GM06990 (cell line): ENCODE results near the gene GPR18.

Experiments used
- DNase-seq: peaks from one replicate; pipeline ENCODE4 v3.0.0-alpha.2; 2011; ENCODE audit not compliant: insufficient read length; ENCODE audit errors: extremely low read depth
- H3K27me3 ChIP-seq: replicated peaks from 2 replicates; pipeline ENCODE4 v1.6.0; 2011; ENCODE audit warnings: low read length; ENCODE audit not compliant: control insufficient read depth, insufficient read depth
- H3K36me3 ChIP-seq: 2 replicates; pipeline ENCODE4 v1.5.1; 2011; ENCODE audit warnings: low read length; ENCODE audit not compliant: control insufficient read depth, insufficient read depth
- H3K4me3 ChIP-seq: replicated peaks from 2 replicates; pipeline ENCODE4 v1.5.1; 2011; ENCODE audit warnings: low read depth, mild to moderate bottlenecking, control low read depth, low read length
- CTCF ChIP-seq: IDR thresholded peaks from 2 replicates; pipeline ENCODE4 v1.5.1; 2011; ENCODE audit warnings: low read length, control low read depth, mild to moderate bottlenecking, inconsistent platforms; ENCODE audit not compliant: insufficient read depth, poor library complexity, severe bottlenecking

The GPR18 gene

DNA sequence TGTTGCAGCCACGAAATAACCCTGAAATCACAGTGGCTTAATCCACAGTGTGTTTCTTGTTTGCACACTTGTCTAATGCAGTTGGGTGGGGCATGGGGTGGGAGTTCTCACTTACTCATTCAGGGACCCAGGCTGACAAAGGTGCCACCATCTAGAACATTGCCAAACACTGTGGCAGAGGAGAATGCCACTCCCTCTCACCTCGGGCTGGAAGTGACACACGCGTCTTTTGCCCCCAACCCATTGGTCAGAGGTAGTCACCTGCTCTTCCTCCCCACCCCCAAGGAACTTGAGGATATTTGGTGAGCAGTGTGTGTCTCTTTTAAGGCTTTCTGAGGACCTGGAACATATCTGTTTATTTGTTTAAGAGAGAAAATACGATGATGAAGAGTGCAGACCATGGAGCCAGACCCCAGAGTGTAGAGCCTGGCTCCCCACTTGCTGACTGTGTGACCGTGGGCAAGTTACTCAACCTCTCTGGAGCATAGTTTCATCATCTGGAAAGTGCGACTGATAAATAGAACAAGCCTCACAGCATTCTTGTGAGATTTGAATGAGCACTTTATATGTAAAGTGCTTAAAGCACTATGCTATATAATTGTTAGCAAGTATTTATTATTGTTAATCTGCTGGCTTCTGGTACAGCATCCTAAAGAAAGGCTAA, 31.6 kb upstream of the GPR18 start:
- Histone ChIP-seq H3K36me3 (peaks cover 5% of the 10 kb centered on the region), H3K27me3 (no peaks in the 10 kb centered on the region)
- TF ChIP-seq CTCF, result no peak

GRCh38 chr13:99289271-99289670, 31.1 kb upstream of the GPR18 start:
- H3K4me3 ChIP-seq, result no peak overlapping the region
- no peaks in the 10 kb centered on the region for H3K27me3 ChIP-seq
- peaks cover 4% of the 10 kb centered on the region for H3K36me3 ChIP-seq
- no peak for TF ChIP-seq CTCF
- no peak for DNase-seq

More for the DNA sequence above, 31.6 kb upstream of the GPR18 start:
- no peak for DNase-seq
- no peak overlapping the region for H3K4me3 ChIP-seq

DNA sequence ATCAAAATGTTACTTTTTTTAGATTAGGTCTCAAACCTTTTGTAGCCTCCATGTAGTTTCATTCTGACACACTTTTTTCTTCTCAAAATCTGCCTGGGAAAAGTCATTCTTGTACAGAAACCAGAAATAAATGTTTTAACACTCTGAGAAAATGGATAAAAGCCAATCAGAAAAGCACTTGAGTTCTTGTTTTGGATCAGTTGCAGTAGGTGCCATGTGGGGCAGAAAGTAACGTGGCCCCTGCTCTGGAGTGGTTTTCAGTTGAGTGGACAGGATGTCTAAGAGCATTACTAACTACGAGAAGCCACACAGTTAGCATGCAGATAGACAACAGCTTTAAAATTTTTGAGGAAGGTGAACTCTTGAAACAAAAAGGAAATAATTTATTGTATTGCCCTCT, 29.9 kb upstream of the GPR18 start:
- Histone ChIP-seq H3K4me3 (no peak overlapping the region), H3K36me3 (peaks cover 2% of the 10 kb centered on the region; the same call in 1 of the 2 replicates), H3K27me3 (no peaks in the 10 kb centered on the region)
- TF ChIP-seq CTCF, result no peak
- DNase-seq, result peak; percentile 83

DNA sequence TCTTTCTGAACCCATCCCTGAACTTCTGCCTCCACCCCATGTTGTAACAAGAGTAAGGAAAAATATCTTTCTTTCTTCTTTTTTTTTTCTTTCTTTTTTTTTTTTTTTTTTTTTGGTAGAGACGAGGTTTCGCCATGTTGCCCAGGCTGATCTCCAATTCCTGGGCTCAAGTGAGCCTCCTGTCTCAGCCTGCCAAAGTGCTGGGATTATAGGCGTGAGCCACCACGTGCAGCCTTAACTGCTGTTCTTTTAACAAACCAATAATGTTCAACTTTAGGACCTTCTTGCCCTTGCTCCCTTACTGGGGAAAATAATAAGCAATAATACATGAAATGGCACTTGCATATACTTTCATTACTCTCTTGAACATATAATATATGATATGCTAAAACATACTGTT, 29.4 kb upstream of the GPR18 start:
- Histone ChIP-seq H3K36me3 (peaks cover 2% of the 10 kb centered on the region; the same call in 1 of the 2 replicates), H3K27me3 (no peaks in the 10 kb centered on the region), H3K4me3 (no peak overlapping the region)
- no peak for DNase-seq
- no peak for TF ChIP-seq CTCF

DNA sequence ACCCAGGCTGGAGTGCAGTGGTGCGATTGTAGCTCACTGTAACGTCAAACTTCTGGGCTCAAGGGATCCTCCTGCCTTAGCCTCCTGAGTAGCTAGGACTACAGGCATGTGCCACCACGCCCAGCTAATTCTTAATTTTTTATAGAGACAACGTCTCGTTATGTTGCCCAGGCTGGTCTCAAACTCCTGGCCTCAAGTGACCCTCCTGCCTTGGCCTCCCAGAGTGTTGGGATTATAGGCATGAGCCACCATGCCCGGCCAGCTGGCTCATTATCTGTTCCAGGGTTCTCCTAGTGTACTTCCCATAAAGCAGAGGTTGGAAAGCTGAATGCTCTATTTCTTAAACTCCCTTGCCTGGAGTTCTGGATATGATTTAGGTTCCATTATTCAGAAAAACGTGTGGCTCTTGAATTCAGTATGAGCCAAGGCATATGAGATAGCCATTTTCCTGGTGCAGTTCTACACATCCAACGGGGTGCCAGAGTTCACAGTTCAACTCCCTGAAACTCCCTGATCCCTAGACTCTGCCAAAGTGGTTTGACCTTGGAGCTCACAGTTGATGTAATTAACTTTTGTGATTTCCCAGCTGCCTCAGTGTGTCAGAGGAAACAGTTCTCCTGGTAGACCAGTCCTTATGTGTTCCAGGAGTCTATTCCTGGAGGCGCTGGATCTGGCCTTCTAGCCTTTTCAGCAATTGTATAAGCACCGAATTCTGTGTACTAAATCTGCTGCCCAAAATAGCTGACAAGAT, 27.4 kb upstream of the GPR18 start:
- Histone ChIP-seq H3K36me3 (no peaks in the 10 kb centered on the region), H3K4me3 (no peak overlapping the region), H3K27me3 (no peaks in the 10 kb centered on the region)
- no peak for DNase-seq
- TF ChIP-seq CTCF, result no peak
